ENCODE measurements around the gene VPS37B.
A peak's percentile ranks its signal among the peaks of the same experiment; 100 is the strongest.

- TF ChIP-seq EZH2phosphoT487 (conservative IDR thresholded peaks at IDR 0.05; ENCODE audit: low read length), result no peak
- TF ChIP-seq CTCF (IDR thresholded peaks at IDR 0.05; ENCODE audit: insufficient read depth, low read length, poor library complexity, severe bottlenecking), result peak; percentile 30
Measured at GRCh38 chr12:122880668-122881067, 15.3 kb downstream of the VPS37B start.
